Measurements from ENCODE around the gene SIRT3. TPM values are rescaled to one million over a fixed set of nuclear protein-coding genes. Genes with fewer than 3 reads are reported as not detected.
A peak's percentile ranks its signal among the peaks of the same experiment; 100 is the strongest.
"Not testable (repeated sequence)": the region's sequence is repeated elsewhere in the genome, so short reads cannot be mapped to it uniquely, and the experiment has no call there.

Gene SIRT3
- total RNA-seq, 4 donors from 2014 or later, result 21.2 to 36.3 (median 29.3) TPM

DNA sequence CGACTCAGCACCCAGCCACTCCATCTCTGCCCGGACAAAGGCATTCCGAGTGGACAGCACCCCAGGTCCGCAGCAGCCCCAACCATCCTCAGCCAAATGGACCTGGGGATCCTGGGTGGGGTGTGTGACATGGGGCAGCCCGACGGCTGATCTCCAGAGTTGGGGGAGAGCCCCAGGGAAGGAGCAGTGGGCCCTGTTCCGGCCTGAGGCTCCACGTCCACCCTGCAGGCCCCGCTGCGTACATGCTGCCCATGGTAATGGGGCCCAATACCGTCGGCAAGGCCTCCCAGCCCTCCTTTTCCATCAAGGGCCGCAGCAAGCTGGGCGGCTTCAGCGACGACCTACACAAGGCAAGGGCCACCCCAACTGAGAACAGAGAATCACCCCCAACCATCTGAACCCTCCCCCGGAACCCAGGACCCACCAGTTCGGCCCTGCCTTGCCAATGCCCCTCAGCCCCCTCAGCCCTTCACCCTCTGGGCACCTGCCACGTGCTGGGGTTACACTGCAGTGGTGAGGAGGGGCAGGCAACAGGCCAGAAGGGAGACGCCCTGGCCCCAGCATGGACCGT lies 37.8 kb downstream of the SIRT3 start:
- no peak for TF ChIP-seq POLR2A (IDR thresholded peaks at IDR 0.05)
- TF ChIP-seq, protein P1, sequence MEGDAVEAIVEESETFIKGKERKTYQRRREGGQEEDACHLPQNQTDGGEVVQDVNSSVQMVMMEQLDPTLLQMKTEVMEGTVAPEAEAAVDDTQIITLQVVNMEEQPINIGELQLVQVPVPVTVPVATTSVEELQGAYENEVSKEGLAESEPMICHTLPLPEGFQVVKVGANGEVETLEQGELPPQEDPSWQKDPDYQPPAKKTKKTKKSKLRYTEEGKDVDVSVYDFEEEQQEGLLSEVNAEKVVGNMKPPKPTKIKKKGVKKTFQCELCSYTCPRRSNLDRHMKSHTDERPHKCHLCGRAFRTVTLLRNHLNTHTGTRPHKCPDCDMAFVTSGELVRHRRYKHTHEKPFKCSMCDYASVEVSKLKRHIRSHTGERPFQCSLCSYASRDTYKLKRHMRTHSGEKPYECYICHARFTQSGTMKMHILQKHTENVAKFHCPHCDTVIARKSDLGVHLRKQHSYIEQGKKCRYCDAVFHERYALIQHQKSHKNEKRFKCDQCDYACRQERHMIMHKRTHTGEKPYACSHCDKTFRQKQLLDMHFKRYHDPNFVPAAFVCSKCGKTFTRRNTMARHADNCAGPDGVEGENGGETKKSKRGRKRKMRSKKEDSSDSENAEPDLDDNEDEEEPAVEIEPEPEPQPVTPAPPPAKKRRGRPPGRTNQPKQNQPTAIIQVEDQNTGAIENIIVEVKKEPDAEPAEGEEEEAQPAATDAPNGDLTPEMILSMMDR (IDR thresholded peaks at IDR 0.05), result no peak
- H3K4me1 ChIP-seq, result peaks cover 0 to 11% (median 0%) of the 10 kb centered on the region in 4 donors
- no peaks in the 10 kb centered on the region for H3K27me3 ChIP-seq
- peak; percentile 9 to 40 (median 37) for DNase-seq
- H3K9me3 ChIP-seq, result no peaks in the 10 kb centered on the region
- H3K36me3 ChIP-seq, result peaks cover 0 to 7% (median 0%) of the 10 kb centered on the region in 3 donors
- H3K4me3 ChIP-seq, result no peak overlapping the region
- H3K27ac ChIP-seq, result no peak overlapping the region

DNA sequence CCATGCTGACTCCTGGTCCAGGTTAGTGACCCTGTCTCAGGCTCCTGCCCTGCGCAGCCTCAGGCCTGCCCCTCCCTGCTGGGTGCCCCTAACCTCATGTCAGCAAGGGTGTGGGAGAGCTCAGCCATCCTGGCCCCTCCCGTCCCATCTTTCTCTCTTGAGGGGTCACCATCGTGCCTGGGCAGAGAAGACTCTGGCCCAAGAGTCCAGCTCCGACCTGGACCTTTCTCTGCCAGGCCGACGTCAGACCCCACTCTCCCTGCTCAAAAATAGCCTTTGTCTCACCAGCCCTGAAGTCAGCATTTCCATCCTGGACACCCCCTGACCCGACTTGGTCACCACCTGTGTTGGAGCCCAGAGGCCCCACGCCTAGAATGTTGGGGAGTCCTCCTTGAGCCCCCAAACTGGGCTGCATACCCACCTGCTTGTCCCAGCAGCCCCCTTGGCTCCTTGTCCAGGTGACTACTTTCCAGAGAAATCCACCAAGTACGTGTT lies 38.4 kb downstream of the SIRT3 start:
- Histone ChIP-seq H3K4me3 (no peak overlapping the region), H3K36me3 (peaks cover 0 to 6% (median 0%) of the 10 kb centered on the region in 3 donors), H3K9me3 (no peaks in the 10 kb centered on the region), H3K27me3 (no peaks in the 10 kb centered on the region), H3K4me1 (peaks cover 0 to 10% (median 0%) of the 10 kb centered on the region in 4 donors), H3K27ac (no peak overlapping the region)
- TF ChIP-seq POLR2A (IDR thresholded peaks at IDR 0.05), result no peak
- TF ChIP-seq, protein P1 (IDR thresholded peaks at IDR 0.05), result no peak
- DNase-seq, result peak in 1 of 3 donors; percentile 45

DNA sequence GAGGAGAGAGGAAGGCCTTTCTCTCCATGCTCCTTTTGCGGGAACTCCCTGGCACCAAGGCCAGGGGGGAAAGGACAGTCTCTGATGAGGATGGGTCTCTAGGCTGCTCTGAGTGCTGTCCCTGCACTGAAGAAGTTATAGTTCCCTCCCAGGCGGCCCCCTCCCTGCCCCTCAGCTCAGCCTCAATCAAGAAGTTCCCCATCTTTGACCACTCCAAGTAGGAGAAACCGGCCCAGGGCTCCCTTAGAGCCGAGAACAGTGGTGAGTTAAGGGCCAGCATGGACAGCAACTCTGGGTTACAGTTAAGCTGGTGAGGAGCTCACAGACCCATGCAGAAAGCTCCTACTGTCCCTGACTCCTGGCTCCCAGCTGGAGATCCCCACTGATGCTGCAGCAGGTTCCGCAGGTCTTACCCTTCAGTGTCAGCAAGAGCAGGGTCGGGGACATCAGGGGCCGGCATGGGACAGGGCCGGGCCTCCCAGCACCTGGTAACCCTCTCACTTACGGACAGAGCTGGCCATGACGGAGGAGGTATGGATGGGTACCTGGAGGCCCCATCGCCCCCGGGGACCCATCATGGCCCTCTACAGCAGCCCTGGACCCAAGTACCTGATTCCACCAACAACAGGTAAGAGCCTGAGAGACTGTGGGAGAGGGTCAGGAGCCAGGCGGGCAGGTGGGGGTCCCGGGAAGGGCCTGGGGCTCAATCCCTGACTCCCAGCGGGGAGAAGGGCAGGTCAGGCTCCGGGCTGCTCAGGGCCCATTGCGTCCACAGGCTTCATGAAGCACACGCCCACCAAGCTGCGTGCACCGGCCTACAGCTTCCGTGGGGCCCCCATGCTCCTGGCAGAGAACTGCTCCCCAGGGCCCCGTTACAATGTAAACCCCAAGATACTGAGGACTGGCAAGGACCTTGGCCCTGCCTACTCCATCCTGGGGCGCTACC lies 39.1 kb downstream of the SIRT3 start:
- peaks cover 0 to 6% (median 0%) of the 10 kb centered on the region in 3 donors for H3K36me3 ChIP-seq
- H3K4me3 ChIP-seq, result no peak overlapping the region
- DNase-seq, result peak in 1 of 3 donors; percentile 37
- TF ChIP-seq, protein P1 (IDR thresholded peaks at IDR 0.05), result no peak
- TF ChIP-seq POLR2A (IDR thresholded peaks at IDR 0.05), result no peak
- peaks cover 0 to 3% (median 0%) of the 10 kb centered on the region in 4 donors for H3K4me1 ChIP-seq
- no peaks in the 10 kb centered on the region for H3K27me3 ChIP-seq
- H3K27ac ChIP-seq, result no peak overlapping the region
- no peaks in the 10 kb centered on the region for H3K9me3 ChIP-seq

DNA sequence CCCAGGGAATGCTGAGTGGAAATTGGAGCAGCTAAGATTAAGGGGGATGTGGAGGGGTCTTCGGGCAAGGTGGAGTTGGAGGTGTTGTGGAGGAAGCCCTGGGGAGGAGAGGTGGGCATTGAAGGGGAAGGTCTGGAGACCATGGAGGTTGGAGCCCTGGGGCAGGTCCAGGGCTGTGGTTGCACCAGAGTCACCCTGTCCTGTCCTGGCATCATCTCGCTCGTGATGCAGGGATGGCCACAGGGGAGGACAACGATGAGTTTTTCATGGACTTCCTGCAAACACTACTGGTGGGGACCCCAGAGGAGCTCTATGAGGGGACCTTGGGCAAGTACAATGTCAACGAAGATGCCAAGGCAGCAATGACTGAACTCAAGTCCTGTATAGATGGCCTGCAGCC lies 42.7 kb downstream of the SIRT3 start:
- H3K36me3 ChIP-seq, H3K9me3 ChIP-seq, H3K27ac ChIP-seq, H3K27me3 ChIP-seq, H3K4me3 ChIP-seq, H3K4me1 ChIP-seq: not testable (repeated sequence)
- peak in 2 of 3 donors; percentile 27 to 39 for DNase-seq

DNA sequence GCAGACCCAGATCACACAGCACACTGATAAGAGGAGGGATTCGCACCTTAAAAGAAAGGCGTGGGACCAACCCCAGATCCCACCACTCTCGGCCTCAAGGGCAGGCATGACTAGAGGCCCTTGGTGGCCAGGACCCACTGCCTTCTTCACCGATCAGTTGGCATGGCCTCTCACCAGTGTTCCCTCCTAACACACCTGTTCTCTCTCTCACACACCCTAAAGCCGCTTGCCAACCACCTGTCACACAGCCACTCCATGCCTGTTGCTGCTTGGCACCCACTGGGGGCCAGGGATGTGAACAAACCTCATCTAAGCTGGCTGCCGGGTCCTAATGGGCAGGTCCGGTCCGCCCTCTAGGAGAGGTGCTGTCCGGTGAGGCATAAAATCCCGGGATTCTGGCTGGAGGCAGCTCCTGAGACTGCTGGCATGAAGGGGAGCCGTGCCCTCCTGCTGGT lies 43.4 kb downstream of the SIRT3 start, which contains the start of gene SCGB1C1:
Gene SCGB1C1 (plus strand): TSS at position 405 of the 455 bp plus-strand sequence. CDS start 22 bp downstream, at position 427.
- not testable (repeated sequence) for H3K4me1 ChIP-seq, H3K27me3 ChIP-seq, H3K36me3 ChIP-seq, DNase-seq, H3K4me3 ChIP-seq, H3K27ac ChIP-seq, H3K9me3 ChIP-seq

DNA sequence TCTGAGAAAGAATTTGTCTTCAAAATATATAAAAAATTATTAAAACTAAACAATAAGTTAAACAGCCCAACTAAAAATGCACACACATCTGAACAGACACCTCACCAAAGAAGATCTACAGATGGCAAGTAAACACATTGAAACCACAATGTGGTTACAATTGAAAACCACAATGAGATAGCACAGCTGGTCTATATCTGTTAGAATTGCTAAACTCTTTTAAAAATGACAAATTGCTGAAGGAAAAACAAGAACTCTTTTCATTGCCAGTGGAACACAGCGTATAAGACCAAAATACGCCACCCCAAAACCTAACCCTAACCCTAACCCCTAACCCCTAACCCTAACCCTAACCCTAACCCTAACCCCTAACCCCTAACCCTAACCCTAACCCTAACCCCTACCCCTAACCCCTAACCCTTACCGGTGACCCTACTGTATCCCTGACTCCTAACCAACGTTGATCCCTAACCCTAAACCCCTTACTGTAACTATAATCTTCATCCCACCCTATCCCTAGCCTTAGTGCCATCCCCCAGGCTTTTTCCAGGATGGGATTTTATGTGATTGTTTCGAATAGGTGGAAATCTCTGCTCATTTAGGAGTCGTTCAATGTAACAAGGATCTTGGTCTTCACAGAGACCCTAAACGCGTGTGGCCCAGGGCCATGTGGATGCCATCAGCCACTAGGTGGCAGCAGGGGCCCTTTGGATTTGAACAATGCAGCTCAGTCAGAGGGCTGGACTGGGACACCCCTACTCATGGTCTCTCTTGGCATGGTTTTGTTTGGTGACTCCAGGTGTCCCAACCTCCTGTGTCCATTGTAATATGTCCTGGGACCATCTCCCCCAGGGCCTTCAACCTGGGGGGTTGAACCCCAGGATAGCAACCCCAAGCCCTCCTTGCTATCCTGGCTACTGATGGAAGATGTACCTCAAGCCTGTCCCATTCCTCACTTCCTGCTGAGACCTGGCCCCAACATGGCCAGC lies 44.4 kb downstream of the SIRT3 start:
- H3K36me3 ChIP-seq, H3K9me3 ChIP-seq, H3K4me1 ChIP-seq, H3K27ac ChIP-seq, H3K27me3 ChIP-seq, H3K4me3 ChIP-seq: not testable (repeated sequence)
- TF ChIP-seq, protein P1 (IDR thresholded peaks at IDR 0.05), result peak in 5 of 6 experiments; percentile 25 to 41 (median 35)
- DNase-seq, result peak in 1 of 3 donors; percentile 73

DNA sequence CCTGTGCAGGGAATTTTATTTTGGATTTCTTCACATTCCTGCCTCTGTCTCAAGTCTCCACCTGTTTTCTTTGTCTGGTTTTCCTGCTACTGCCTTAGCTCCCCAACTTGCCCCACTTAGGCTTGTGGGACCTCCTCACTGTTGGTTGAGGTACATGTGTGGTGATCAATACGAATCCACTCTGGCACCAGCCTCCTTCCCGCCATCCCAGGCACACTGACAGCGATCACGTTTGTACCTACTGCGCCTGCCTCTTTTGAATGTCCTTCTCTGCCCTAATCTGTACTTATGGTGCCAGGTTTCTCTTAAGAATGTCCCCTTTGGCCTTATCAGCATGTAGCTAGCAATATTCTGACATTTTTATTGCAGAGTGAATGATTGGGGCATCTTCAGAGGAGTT lies 45.6 kb downstream of the SIRT3 start:
- DNase-seq, result peak in 1 of 3 donors; percentile 38
- not testable (repeated sequence) for H3K4me1 ChIP-seq, H3K4me3 ChIP-seq, H3K9me3 ChIP-seq, H3K27ac ChIP-seq, H3K27me3 ChIP-seq, H3K36me3 ChIP-seq
